ENCODE results near the gene AADAC.

- no peak for TF ChIP-seq POLR2A (IDR thresholded peaks at IDR 0.05)
- no peak for TF ChIP-seq CTCF (IDR thresholded peaks at IDR 0.05)
- no peak for TF ChIP-seq EP300 (IDR thresholded peaks at IDR 0.05)
These were observed 31.5 kb downstream of the AADAC start for GRCh38 chr3:151845306-151845905.
